Activated naive CD8-positive, alpha-beta T cell treated with anti-CD3 and anti-CD28 coated beads for 36 hours (primary cell): ENCODE data around the gene AKT3. TPM values are rescaled to one million over a fixed set of nuclear protein-coding genes. Genes with fewer than 3 reads are reported as not detected.

Experiments used
- DNase-seq: peaks from one replicate; pipeline ENCODE4 v3.0.0; 2021
- H3K27ac Mint-ChIP-seq: one replicate; pipeline ENCODE4 v1.8.0; 2022; ENCODE audit warnings: mild to moderate bottlenecking, moderate library complexity, mixed read lengths
- H3K27me3 Mint-ChIP-seq: one replicate; pipeline ENCODE4 v1.8.0; 2022; ENCODE audit warnings: mild to moderate bottlenecking, mixed read lengths
- H3K36me3 Mint-ChIP-seq: one replicate; pipeline ENCODE4 v1.8.0; 2021; ENCODE audit warnings: mild to moderate bottlenecking, mixed read lengths
- H3K4me1 Mint-ChIP-seq: one replicate; pipeline ENCODE4 v1.8.0; 2021; ENCODE audit warnings: mixed read lengths
- H3K4me3 Mint-ChIP-seq: one replicate; pipeline ENCODE4 v1.8.0; 2022; ENCODE audit warnings: mild to moderate bottlenecking, moderate library complexity, mixed read lengths
- H3K9me3 Mint-ChIP-seq: one replicate; pipeline ENCODE4 v1.8.0; 2022; ENCODE audit warnings: mixed read lengths
- total RNA-seq, 2 experiments: library from RNA; stranded (reverse); gene quantifications; one replicate each; pipeline ENCODE4 v1.2.3, GENCODE V29; 2021

The AKT3 gene
- total RNA-seq, 2 experiments from 2014 or later = 19.1 to 21.5 TPM

DNA sequence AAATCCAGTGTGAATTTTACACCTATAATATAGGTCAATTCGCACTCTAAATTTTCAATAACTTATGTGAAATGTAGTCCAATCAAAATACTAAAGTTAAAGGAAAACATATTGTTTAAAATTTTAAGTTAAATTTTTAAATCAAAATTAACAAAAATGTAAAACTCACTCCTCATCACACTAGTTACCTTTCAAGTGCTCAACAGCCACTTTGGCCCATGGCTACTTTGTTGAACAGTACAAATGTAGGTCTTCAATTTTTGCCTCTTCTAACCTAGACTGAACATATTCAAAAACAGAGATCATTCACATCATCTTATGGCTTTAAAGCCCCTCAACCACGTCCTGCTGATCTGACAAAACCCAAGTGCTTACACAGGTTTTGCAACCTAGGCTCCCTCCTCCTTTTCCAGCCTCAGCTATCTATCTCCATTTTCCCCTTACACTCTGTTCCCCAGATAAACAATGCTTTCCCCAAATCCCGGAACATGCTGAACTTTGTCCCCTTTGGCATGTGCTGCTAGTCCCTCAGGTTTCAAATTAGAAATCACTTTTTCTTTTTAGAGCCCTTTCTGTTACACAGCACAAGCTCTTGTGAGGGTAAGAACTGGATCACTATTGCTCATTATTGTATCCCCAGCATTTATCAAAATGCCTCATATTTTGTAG lies 110.6 kb downstream of the AKT3 start:
- DNase-seq = no peak
- Mint-ChIP-seq H3K36me3 (peaks cover 15% of the 10 kb centered on the region), H3K4me1 (peaks cover 18% of the 10 kb centered on the region), H3K4me3 (no peak overlapping the region), H3K9me3 (no peaks in the 10 kb centered on the region), H3K27me3 (no peaks in the 10 kb centered on the region), H3K27ac (no peak overlapping the region)

DNA sequence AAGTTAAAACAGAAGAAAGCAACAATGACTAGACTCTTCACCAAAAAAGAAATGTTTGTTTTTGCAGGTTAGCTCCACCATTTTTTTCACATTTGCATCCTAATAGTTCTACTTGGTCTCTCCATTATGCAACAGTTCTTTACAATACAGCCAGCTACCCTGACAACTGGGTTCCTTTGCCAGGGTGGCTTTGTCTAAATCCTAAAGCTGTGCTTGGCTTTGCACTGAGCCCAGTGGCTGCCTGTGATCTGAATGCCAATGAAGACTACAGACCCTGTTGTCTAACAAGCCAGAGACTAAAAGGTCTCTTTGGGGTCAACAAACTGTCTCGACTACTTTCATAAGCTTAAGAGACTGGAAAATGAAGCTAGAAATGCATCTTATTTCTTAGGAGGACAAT lies 112.0 kb downstream of the AKT3 start:
- Mint-ChIP-seq H3K36me3 (peaks cover 10% of the 10 kb centered on the region), H3K27me3 (no peaks in the 10 kb centered on the region), H3K9me3 (no peaks in the 10 kb centered on the region), H3K4me1 (peaks cover 18% of the 10 kb centered on the region), H3K4me3 (no peak overlapping the region), H3K27ac (no peak overlapping the region)
- no peak for DNase-seq

DNA sequence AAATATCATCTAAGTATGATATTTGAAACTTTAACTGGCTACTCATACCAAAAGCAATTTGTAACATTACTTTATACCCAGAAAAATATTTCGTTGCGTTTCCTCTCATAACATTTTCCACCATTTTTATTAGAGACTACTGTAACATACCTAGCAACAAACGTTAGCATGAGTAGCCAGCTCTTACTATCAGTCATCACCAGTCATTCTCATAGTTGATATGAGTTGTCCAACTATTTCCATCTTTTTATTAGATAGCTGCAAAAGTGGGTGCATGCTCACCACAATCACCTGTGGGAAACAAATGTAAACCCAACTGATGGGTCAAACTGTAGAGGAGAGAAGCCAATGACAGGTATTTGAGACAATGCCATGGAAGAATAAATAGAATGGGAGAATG lies 114.6 kb downstream of the AKT3 start:
- Mint-ChIP-seq H3K27me3 (no peaks in the 10 kb centered on the region), H3K27ac (no peak overlapping the region), H3K36me3 (peaks cover 5% of the 10 kb centered on the region), H3K4me3 (no peak overlapping the region), H3K4me1 (peaks cover 16% of the 10 kb centered on the region), H3K9me3 (no peaks in the 10 kb centered on the region)
- no peak for DNase-seq

- Mint-ChIP-seq H3K27me3 (no peaks in the 10 kb centered on the region), H3K9me3 (peaks cover 5% of the 10 kb centered on the region), H3K27ac (no peak overlapping the region), H3K4me3 (no peak overlapping the region), H3K4me1 (peaks cover 12% of the 10 kb centered on the region), H3K36me3 (peaks cover 14% of the 10 kb centered on the region)
- DNase-seq = no peak
Measured at GRCh38 chr1:243734308-243734695, 115.7 kb downstream of the AKT3 start.

- peaks cover 9% of the 10 kb centered on the region for H3K9me3 Mint-ChIP-seq
- no peak overlapping the region for H3K27ac Mint-ChIP-seq
- H3K27me3 Mint-ChIP-seq = no peaks in the 10 kb centered on the region
- H3K36me3 Mint-ChIP-seq = peaks cover 19% of the 10 kb centered on the region
- peaks cover 17% of the 10 kb centered on the region for H3K4me1 Mint-ChIP-seq
- no peak overlapping the region for H3K4me3 Mint-ChIP-seq
- no peak for DNase-seq
Measured at GRCh38 chr1:243733670-243734307, 116.3 kb downstream of the AKT3 start.

DNA sequence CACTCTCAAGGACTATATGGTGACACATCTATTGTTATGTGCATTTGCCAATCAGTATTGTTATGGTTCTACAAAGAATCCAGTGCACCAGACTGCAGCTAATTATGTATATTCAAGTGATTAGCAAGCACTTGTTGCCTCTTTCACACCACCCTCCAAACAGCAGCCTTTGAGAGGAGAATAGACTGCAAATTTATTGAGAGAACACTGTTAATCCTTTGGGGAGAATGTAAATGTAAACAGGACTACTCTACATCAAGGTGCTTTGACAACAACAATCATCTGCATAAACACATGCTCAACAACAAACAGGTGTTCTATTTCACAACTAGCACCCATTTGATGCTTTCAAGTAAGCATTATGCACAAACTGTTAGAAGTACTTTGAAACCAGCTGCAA lies 117.4 kb downstream of the AKT3 start:
- Mint-ChIP-seq H3K27ac (no peak overlapping the region), H3K27me3 (no peaks in the 10 kb centered on the region), H3K9me3 (peaks cover 9% of the 10 kb centered on the region), H3K4me1 (peaks cover 23% of the 10 kb centered on the region), H3K36me3 (peaks cover 24% of the 10 kb centered on the region), H3K4me3 (no peak overlapping the region)
- no peak for DNase-seq

DNA sequence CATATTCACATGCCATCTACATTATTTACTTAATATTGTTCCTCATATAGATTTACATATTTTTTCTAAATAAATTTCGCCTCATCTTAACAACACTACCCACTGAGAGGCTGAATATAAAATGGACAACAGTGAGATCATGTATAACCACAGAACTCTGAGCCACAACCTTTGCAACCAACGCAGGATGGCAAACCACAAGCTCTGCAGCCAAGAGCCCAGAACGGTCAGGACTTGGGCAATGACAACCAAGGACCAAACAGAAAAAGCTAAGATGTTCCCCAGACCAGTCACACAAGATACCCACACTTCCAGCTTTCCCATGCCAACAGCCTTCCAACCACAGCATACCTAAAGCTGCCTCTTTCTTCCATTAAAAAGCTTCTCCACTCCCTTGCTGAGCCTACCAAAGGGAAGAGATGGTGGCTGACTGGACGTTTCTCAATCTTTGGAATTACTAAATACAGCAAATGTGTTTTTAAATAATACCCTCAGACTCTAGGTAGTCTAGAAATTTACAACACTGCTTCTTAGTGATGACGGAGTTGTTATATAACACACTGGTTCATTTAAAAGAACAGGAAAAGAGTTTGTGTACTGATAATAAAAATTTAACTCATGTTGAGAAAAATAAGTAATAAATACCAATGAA lies 117.9 kb downstream of the AKT3 start:
- Mint-ChIP-seq H3K27ac (no peak overlapping the region), H3K4me3 (no peak overlapping the region), H3K36me3 (peaks cover 24% of the 10 kb centered on the region), H3K9me3 (peaks cover 9% of the 10 kb centered on the region), H3K4me1 (peaks cover 21% of the 10 kb centered on the region), H3K27me3 (no peaks in the 10 kb centered on the region)
- no peak for DNase-seq

DNA sequence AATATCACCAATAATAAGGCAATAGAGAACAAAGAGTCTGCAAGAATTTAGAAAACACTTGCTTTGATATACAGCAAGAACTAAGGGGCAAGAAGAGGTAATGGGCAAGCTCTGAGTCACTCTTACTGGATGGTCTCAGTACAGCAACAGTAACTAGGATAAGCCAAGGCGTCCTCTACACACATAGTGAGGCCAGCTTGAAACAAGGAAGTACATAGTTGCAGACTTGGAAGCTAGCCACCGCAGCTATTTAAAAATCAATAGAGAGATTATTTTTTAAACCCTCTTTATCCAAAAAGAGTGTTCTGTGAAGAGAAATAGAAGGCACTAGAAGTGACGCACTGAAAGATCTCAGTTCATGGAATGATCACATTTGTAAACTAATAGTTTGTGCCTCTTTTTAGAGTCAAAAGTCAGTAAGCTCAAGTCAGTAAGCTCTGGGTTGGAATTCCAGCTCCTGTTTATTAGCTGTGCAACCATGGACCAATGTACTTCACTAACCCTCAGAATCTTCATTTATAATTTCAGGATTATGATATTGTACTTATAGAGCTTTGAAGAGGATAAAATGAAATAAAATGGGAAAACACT lies 118.6 kb downstream of the AKT3 start:
- Mint-ChIP-seq H3K4me1 (peaks cover 16% of the 10 kb centered on the region), H3K4me3 (no peak overlapping the region), H3K9me3 (peaks cover 9% of the 10 kb centered on the region), H3K27ac (no peak overlapping the region), H3K27me3 (no peaks in the 10 kb centered on the region), H3K36me3 (peaks cover 23% of the 10 kb centered on the region)
- no peak for DNase-seq

DNA sequence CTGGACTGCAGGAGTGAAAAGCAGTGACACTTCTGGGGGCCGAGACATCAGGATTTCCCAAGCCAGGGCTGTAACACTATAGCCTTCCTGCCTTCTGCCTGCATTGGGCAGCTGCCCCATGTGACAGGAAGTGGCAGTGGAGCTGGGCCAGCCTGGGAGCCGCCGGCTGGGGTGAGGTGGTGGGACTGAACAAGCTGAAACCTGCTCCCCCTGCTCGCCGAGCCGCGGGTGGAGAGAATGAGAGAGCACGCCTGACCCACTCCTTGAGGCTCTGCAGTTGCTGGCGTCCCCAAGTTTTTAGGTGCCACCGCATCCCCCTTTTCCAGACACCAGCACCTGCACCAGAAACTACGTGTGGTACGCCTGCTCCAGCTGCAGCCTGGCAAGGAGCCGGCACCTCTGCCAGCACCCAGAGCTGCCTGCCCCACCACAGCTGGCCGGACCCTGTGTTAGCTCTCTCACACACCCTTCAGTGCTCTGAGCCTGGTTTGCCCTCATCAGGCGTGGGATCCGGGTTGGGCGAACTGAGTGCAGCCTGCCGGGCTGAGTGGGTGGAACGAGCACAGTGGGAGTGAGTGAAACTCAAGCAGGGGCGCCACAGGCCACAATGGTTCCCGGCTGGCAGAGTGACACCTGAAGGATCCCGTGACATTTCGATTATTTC lies 119.4 kb downstream of the AKT3 start:
- Mint-ChIP-seq H3K4me1 (peaks cover 16% of the 10 kb centered on the region), H3K27ac (no peak overlapping the region), H3K4me3 (no peak overlapping the region), H3K36me3 (peaks cover 23% of the 10 kb centered on the region), H3K9me3 (peaks cover 9% of the 10 kb centered on the region), H3K27me3 (no peaks in the 10 kb centered on the region)
- DNase-seq = no peak

DNA sequence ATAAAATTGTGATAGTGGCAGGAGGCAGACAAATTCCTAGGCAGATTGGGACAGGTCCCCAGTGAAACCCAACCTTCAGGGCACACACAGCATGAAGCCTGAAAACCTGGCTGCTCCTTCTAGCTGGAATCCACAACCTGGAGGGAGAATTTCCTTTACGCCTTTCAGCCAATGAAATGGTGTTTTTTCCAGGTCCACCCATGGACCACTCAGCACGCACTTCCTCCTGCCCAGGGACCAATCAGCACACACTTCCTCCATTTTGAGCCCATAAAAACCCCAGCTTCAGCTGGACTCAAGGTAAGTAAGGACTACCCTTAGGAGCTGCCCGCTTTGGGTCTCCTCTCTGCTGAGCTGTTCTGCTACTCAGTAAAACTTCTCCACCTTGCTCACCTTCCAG lies 120.1 kb downstream of the AKT3 start:
- H3K27ac Mint-ChIP-seq = no peak overlapping the region
- no peaks in the 10 kb centered on the region for H3K27me3 Mint-ChIP-seq
- peaks cover 9% of the 10 kb centered on the region for H3K9me3 Mint-ChIP-seq
- DNase-seq = no peak
- H3K4me1 Mint-ChIP-seq = peaks cover 20% of the 10 kb centered on the region
- peaks cover 23% of the 10 kb centered on the region for H3K36me3 Mint-ChIP-seq
- no peak overlapping the region for H3K4me3 Mint-ChIP-seq

DNA sequence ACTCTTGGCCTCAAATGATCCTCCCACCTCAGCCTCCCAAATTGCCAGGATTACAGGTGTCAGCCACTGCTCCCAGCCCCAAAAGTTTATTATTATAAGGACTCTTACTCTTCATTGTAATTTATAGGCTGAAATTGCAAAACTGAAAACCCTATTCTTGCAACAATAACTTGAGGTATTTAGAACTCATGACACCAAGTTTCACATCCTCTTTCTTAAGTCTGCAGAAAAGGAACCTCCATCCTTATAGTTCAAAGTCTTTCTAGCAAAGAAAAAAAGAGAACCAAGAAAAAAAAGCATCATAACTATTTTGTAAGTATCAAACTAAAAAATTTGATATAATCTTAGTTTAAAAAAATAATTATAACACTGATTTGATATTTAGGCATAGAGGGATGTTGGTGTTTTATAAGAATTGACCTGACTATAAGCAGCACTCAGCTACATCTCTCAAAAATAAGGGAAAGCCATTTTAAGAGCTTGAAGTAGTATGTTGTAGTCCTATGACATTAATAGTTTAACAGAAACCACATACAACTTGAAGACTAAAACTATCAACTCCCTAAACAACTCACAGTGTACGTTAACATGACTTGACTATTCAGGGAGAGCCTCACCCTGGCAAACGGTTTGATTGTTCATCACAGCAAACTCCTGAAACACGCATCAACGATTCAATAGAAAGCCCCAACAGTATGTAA lies 122.4 kb downstream of the AKT3 start:
- Mint-ChIP-seq H3K4me3 (no peak overlapping the region), H3K27ac (no peak overlapping the region), H3K4me1 (peaks cover 32% of the 10 kb centered on the region), H3K9me3 (peaks cover 9% of the 10 kb centered on the region), H3K27me3 (no peaks in the 10 kb centered on the region), H3K36me3 (peaks cover 26% of the 10 kb centered on the region)
- DNase-seq = no peak

DNA sequence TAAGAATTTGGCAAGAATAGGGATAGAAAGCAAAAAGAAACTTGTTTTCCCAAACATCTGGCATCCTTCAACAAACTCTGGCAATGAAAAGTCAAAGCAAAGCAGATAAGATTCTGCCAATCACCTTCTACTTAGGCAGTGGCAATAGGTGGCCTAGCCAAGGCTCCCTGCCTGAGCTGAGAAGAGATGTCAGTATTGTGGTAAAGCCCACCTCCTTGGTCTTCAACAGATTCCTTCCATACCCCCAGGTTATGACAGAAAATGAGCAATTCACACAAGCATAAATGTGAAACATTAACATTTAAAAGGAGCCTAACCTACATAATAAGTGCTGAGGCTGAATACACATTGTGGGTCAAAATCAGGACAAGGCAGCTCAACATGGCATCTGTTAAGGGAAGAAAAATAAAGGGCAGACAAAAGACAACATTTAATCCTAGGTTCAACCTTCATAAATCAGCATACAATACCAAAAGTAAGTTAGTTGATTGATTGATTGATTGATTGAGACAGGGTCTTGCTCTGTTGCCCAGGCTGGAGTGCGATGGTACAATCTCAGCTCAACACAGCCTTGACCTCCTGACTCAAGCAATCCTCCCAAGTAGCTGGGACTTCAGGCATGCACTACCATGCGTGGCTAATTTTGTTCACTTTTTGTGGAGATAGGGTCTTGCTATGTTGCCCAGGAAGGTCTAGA lies 123.1 kb downstream of the AKT3 start:
- Mint-ChIP-seq H3K27me3 (no peaks in the 10 kb centered on the region), H3K27ac (no peak overlapping the region), H3K9me3 (peaks cover 9% of the 10 kb centered on the region), H3K4me3 (no peak overlapping the region), H3K4me1 (peaks cover 32% of the 10 kb centered on the region), H3K36me3 (peaks cover 26% of the 10 kb centered on the region)
- DNase-seq = no peak

GRCh38 chr1:243725846-243726245 lies 124.2 kb downstream of the AKT3 start:
- H3K4me3 Mint-ChIP-seq = no peak overlapping the region
- H3K4me1 Mint-ChIP-seq = peaks cover 32% of the 10 kb centered on the region
- H3K9me3 Mint-ChIP-seq = peaks cover 9% of the 10 kb centered on the region
- no peaks in the 10 kb centered on the region for H3K27me3 Mint-ChIP-seq
- DNase-seq = no peak
- H3K27ac Mint-ChIP-seq = no peak overlapping the region
- H3K36me3 Mint-ChIP-seq = peaks cover 27% of the 10 kb centered on the region

DNA sequence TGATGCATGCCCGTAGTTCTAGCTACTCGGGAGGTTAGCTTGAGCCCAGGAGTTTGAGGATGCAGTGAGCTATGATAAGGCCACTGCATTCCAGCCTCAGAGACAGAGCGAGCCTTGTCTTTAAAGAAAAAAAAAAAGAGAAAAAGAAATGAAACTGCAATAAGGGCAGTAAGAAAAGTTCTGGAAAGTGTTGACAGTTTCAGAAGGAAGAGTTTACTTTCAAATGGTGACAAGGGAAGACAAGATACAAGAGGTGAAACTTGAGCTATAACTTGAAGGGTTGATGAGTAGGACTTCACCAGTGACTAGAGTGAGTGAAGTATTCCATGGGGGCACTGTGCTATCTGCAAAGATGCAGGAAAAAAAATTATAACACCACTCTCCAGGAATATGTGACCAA lies 125.0 kb downstream of the AKT3 start:
- Mint-ChIP-seq H3K4me3 (no peak overlapping the region), H3K27me3 (no peaks in the 10 kb centered on the region), H3K27ac (no peak overlapping the region), H3K4me1 (peaks cover 32% of the 10 kb centered on the region), H3K9me3 (peaks cover 6% of the 10 kb centered on the region), H3K36me3 (peaks cover 23% of the 10 kb centered on the region)
- no peak for DNase-seq
